PC-9 (cell line): Measurements from ENCODE around the gene KCNC4.

Experiments used
- EZH2 ChIP-seq: fragments of 200-600 bp; sonication (generic); IDR thresholded peaks from 2 replicates; pipeline ENCODE4 v1.8.0; 2017; ENCODE audit warnings: antibody characterized with exemption, low read depth
- TF ChIP-seq, protein P1 (sequence below): fragments of 200-600 bp; sonication (generic); conservative IDR thresholded peaks from 2 replicates; pipeline ENCODE4 v1.6.1; 2017; ENCODE audit warnings: mixed run types, antibody characterized with exemption, mild to moderate bottlenecking, moderate library complexity

DNA sequence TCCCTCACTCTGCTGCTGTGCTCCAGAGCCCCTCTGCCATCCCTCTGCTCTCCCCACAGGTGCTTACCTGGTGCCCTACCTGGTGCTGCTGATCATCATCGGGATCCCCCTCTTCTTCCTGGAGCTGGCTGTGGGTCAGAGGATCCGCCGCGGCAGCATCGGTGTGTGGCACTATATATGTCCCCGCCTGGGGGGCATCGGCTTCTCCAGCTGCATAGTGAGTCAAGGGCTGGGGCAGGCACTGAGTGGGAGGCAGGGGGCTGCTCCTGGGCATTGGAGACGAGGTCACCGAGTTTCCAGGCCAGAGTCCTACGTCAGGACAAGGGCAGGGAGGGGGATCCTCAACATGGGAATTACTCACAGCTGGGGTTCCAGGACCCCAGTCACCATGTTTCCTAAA is 38.1 kb upstream of the KCNC4 start:
- TF ChIP-seq, protein P1, sequence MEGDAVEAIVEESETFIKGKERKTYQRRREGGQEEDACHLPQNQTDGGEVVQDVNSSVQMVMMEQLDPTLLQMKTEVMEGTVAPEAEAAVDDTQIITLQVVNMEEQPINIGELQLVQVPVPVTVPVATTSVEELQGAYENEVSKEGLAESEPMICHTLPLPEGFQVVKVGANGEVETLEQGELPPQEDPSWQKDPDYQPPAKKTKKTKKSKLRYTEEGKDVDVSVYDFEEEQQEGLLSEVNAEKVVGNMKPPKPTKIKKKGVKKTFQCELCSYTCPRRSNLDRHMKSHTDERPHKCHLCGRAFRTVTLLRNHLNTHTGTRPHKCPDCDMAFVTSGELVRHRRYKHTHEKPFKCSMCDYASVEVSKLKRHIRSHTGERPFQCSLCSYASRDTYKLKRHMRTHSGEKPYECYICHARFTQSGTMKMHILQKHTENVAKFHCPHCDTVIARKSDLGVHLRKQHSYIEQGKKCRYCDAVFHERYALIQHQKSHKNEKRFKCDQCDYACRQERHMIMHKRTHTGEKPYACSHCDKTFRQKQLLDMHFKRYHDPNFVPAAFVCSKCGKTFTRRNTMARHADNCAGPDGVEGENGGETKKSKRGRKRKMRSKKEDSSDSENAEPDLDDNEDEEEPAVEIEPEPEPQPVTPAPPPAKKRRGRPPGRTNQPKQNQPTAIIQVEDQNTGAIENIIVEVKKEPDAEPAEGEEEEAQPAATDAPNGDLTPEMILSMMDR = no peak
- TF ChIP-seq EZH2 = no peak
